Prostate gland (tissue), 2 donors: Measurements from ENCODE around the gene RNF144B. TPM values are rescaled to one million over a fixed set of nuclear protein-coding genes. Genes with fewer than 3 reads are reported as not detected.

Source experiments
- DNase-seq: peaks from one replicate; pipeline ENCODE4 v3.0.0-alpha.2; 2019; ENCODE audit warnings: low spot score
- H3K27ac ChIP-seq, 2 donors: fragments of 200-600 bp; sonication (generic); 2 replicates each; pipeline ENCODE4 v1.5.1; 2017 to 2019
- H3K27me3 ChIP-seq: fragments of 200-600 bp; sonication (generic); replicated peaks from 2 replicates; pipeline ENCODE4 v1.5.1; 2019; ENCODE audit not compliant: insufficient read depth
- H3K36me3 ChIP-seq, 2 donors: fragments of 200-600 bp; sonication (generic); 1 replicate in 1 of 2; 2 replicates in 1 of 2; pipeline versions ENCODE4 v1.5.1 to v1.8.1; 2017 to 2019
- H3K4me1 ChIP-seq: fragments of 200-600 bp; sonication (generic); replicated peaks from 2 replicates; pipeline ENCODE4 v1.5.1; 2019
- H3K4me3 ChIP-seq, 2 donors: fragments of 200-600 bp; sonication (generic); 2 replicates each; pipeline ENCODE4 v1.5.1; 2017 to 2019
- H3K9me3 ChIP-seq: fragments of 200-600 bp; sonication (generic); 2 replicates; pipeline ENCODE4 v1.5.1; 2017
- CTCF ChIP-seq, 4 experiments: fragments of 200-600 bp in 2 of 4; fragments of 450-650 bp in 2 of 4; sonication (generic) in 2 of 4; IDR thresholded peaks; 1 replicate in 3 of 4; 2 replicates in 1 of 4; pipeline ENCODE4 v1.5.1; 2016 to 2019; ENCODE audit warnings: antibody characterized with exemption in 4 of 4, mild to moderate bottlenecking in 2 of 4, moderate library complexity in 2 of 4
- POLR2A ChIP-seq: fragments of 450-650 bp; IDR thresholded peaks from one replicate; pipeline ENCODE4 v1.6.1; 2016; ENCODE audit warnings: antibody characterized with exemption, mild to moderate bottlenecking
- POLR2AphosphoS5 ChIP-seq: sonication (generic); formaldehyde crosslinking; IDR thresholded peaks from one replicate; pipeline ENCODE4 v1.6.1; 2017; ENCODE audit warnings: antibody characterized with exemption
- WGBS: methylation state at CpG from one replicate; pipeline ENCODE4 v1.1.5; 2018; 5-methylcytosine and 5-hydroxymethylcytosine counted together
- intact Hi-C: fragments of 100-400 bp; cut with DNase I; formaldehyde crosslinking; loops from one replicate; pipeline ENCODE4 v1.14.2; 2022
- total RNA-seq, 2 donors: library from RNA; depleted of rRNA; stranded (reverse); fragments of >200 nt; gene quantifications; one replicate each; pipeline ENCODE4 v1.1.0, GENCODE V29; 2016

Gene RNF144B
- total RNA-seq, 2 donors from 2014 or later: 25.3 to 50.8 TPM

GRCh38 chr6:18478610-18479009 is 91.5 kb downstream of the RNF144B start:
- no peaks in the 10 kb centered on the region for H3K27me3 ChIP-seq
- H3K27ac ChIP-seq: no peak overlapping the region
- WGBS: 86% methylated on average over 1 of the region's 1 CpG
- DNase-seq: no peak
- no peaks in the 10 kb centered on the region for H3K9me3 ChIP-seq
- H3K36me3 ChIP-seq: no peaks in the 10 kb centered on the region
- no peaks in the 10 kb centered on the region for H3K4me1 ChIP-seq
- intact Hi-C loops: no loop called here
- no peak overlapping the region for H3K4me3 ChIP-seq
- TF ChIP-seq CTCF (IDR thresholded peaks at IDR 0.05) (no peak), POLR2A (no peak), POLR2AphosphoS5 (no peak)

- Histone ChIP-seq H3K4me3 (no peak overlapping the region), H3K36me3 (no peaks in the 10 kb centered on the region), H3K4me1 (no peaks in the 10 kb centered on the region), H3K27ac (no peak overlapping the region), H3K27me3 (no peaks in the 10 kb centered on the region), H3K9me3 (no peaks in the 10 kb centered on the region)
- TF ChIP-seq POLR2A (no peak), POLR2AphosphoS5 (no peak), CTCF (IDR thresholded peaks at IDR 0.05) (no peak)
- 92% methylated on average over 3 of the region's 3 CpGs for WGBS
- intact Hi-C loops: no loop called here
- DNase-seq: no peak
These were observed 94.7 kb downstream of the RNF144B start for GRCh38 chr6:18481870-18482269.

- Histone ChIP-seq H3K27me3 (no peaks in the 10 kb centered on the region), H3K36me3 (no peaks in the 10 kb centered on the region), H3K9me3 (no peaks in the 10 kb centered on the region), H3K27ac (no peak overlapping the region), H3K4me1 (no peaks in the 10 kb centered on the region), H3K4me3 (no peak overlapping the region)
- no peak for DNase-seq
- intact Hi-C loops: no loop called here
- WGBS: 48% methylated on average over 3 of the region's 3 CpGs
- TF ChIP-seq CTCF (IDR thresholded peaks at IDR 0.05): no peak
- TF ChIP-seq POLR2AphosphoS5: no peak
- no peak for TF ChIP-seq POLR2A
These were observed 98.7 kb downstream of the RNF144B start for GRCh38 chr6:18485660-18486435.

- H3K36me3 ChIP-seq: no peaks in the 10 kb centered on the region
- H3K27ac ChIP-seq: peak overlapping the region in 1 of 2 donors; percentile 13
- TF ChIP-seq CTCF (IDR thresholded peaks at IDR 0.05) (no peak), POLR2A (no peak), POLR2AphosphoS5 (no peak)
- intact Hi-C loops: no loop called here
- WGBS: 36% methylated on average over 2 of the region's 2 CpGs
- H3K4me3 ChIP-seq: no peak overlapping the region
- DNase-seq: no peak
- no peaks in the 10 kb centered on the region for H3K9me3 ChIP-seq
- no peaks in the 10 kb centered on the region for H3K4me1 ChIP-seq
- H3K27me3 ChIP-seq: no peaks in the 10 kb centered on the region
These were observed 100.9 kb downstream of the RNF144B start for GRCh38 chr6:18488004-18488403.
